ELF-1 (cell line): Measurements from ENCODE around the gene CRHBP.

ENCODE experiments used
- DNase-seq: peaks from one replicate; pipeline ENCODE4 v3.0.0-alpha.2; 2016; ENCODE audit warnings: low read depth, low spot score

Gene CRHBP

DNA sequence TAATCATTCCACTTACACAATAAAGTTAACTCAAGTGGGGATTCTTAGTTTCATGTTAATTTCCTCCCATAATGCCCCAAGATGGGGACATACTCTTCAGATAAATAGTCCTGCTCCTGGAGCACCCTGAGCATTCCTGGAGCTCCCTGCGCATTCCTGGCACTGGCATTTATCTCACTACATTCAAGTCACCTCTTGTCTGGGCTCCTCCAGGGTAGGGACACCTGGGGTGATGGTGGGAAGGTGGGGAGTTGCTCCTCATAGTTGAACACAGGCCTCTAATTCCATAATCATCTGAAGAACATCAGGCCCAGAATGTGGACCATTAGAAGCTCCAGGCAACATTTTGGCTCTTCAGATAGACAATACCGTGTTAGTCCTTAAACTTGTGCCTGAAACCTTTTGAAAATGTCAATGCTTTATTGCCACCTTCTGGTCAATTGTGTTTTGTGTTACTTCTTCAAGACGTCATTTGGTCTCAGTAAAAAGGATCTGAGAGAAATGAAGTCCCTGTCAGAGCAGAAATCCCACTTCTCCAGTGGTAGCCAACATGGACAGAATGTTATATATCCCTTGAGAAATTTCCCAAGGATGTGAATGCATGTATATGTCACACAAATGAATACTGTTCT lies 63.2 kb downstream of the CRHBP start:
- DNase-seq, result peak; percentile 46

DNA sequence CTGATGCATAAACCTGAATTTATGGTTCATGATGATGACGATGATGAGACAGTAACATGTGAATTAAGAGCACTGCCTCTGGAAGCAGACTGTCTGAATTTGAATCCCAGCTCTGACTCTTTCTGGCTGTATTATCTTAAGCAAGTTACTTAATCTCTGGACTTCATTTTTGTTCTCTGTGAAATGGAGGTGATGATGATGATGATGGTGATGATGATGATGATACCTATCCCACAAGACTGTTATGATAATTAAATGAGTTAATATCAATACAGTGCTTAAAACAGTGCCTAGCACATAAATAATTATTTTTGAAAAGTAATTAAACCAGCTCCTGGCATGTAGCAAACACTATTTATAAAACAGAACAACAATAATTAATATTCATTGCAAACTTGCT lies 64.1 kb downstream of the CRHBP start:
- DNase-seq, result no peak

DNA sequence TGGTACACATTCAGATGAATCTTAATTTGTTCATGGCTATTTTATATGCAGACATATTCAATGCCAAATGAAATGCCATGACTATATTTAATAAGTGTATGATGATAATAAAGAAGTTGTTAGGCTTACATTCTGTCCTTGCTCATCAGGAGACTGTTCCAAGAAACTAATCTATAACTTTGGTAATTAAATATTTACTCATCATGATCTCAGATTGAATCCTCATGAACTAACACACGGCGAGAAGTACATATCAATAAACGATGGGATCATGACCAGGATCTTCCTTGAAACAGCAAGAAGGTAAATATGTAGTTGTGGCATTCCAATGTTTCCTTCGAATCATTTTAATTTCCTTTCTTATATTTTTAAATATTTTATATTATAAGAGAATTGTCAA lies 64.8 kb downstream of the CRHBP start:
- DNase-seq, result no peak
